Vagina (tissue), 2 donors: ENCODE data around the gene NUP37. TPM values are rescaled to one million over a fixed set of nuclear protein-coding genes. Genes with fewer than 3 reads are reported as not detected.
"Not testable (repeated sequence)": the region's sequence is repeated elsewhere in the genome, so short reads cannot be mapped to it uniquely, and the experiment has no call there.

Experiments used
- DNase-seq, 2 donors: peaks; one replicate each; pipeline ENCODE4 v3.0.0-alpha.2; 2017; ENCODE audit errors: extremely low spot score in 2 of 2
- H3K27ac ChIP-seq: fragments of 200-600 bp; sonication (generic); one replicate; pipeline ENCODE4 v1.5.1; 2019
- H3K27me3 ChIP-seq: fragments of 200-600 bp; sonication (generic); one replicate; pipeline ENCODE4 v1.5.1; 2019
- H3K36me3 ChIP-seq, 2 donors: fragments of 200-600 bp; sonication (generic); one replicate each; pipeline ENCODE4 v1.5.1; 2017 to 2019
- H3K4me1 ChIP-seq: fragments of 200-600 bp; sonication (generic); one replicate; pipeline ENCODE4 v1.5.1; 2019
- H3K4me3 ChIP-seq, 2 donors: fragments of 200-600 bp; sonication (generic); 1 replicate in 1 of 2; 2 replicates in 1 of 2; pipeline ENCODE4 v1.5.1; 2016 to 2019
- H3K9me3 ChIP-seq: fragments of 200-600 bp; sonication (generic); one replicate; pipeline ENCODE4 v1.5.1; 2019
- CTCF ChIP-seq, 3 experiments: fragments of 450-650 bp in 2 of 3; fragments of 200-600 bp in 1 of 3; sonication (generic) in 1 of 3; IDR thresholded peaks; one replicate each; pipeline ENCODE4 v1.5.1; 2017 to 2019; ENCODE audit warnings: antibody characterized with exemption in 3 of 3, mild to moderate bottlenecking in 2 of 3, moderate library complexity in 2 of 3
- POLR2A ChIP-seq, 2 donors: fragments of 450-650 bp; IDR thresholded peaks; one replicate each; pipeline ENCODE4 v1.6.1; 2017; ENCODE audit warnings: antibody characterized with exemption in 2 of 2, mild to moderate bottlenecking in 2 of 2, moderate library complexity in 2 of 2
- POLR2AphosphoS5 ChIP-seq, 2 donors: sonication (generic); formaldehyde crosslinking; IDR thresholded peaks; one replicate each; pipeline ENCODE4 v1.9.0; 2017; ENCODE audit warnings: antibody characterized with exemption in 2 of 2, mild to moderate bottlenecking in 2 of 2, low read depth in 1 of 2; ENCODE audit not compliant: insufficient read depth in 1 of 2
- intact Hi-C: fragments of 100-400 bp; cut with DNase I; formaldehyde crosslinking; loops from one replicate; pipeline ENCODE4 v1.15.1; 2023
- total RNA-seq: library from RNA; depleted of rRNA; stranded (reverse); fragments of >200 nt; gene quantifications from one replicate; pipeline ENCODE4 v1.2.3, GENCODE V29; 2016

Gene NUP37
- total RNA-seq, 1 donor from 2014 or later = 22.6 TPM

- intact Hi-C loops = no loop called here
- TF ChIP-seq CTCF (IDR thresholded peaks at IDR 0.05) (no peak), POLR2AphosphoS5 (IDR thresholded peaks at IDR 0.05; ENCODE audit: insufficient read depth in 1 of 2, low read depth in 1 of 2) (no peak), POLR2A (IDR thresholded peaks at IDR 0.05) (no peak)
- DNase-seq = no peak
- Histone ChIP-seq H3K9me3 (no peaks in the 10 kb centered on the region), H3K4me1 (no peaks in the 10 kb centered on the region), H3K27ac (no peak overlapping the region), H3K36me3 (peaks cover 0 to 4% of the 10 kb centered on the region in 2 donors), H3K27me3 (no peaks in the 10 kb centered on the region), H3K4me3 (no peak overlapping the region)
Observed at GRCh38 chr12:102080842-102081241, 39.1 kb downstream of the NUP37 start.

GRCh38 chr12:102072092-102072491 is 47.8 kb downstream of the NUP37 start:
- intact Hi-C loops, H3K4me3 ChIP-seq, H3K27ac ChIP-seq, H3K36me3 ChIP-seq, DNase-seq, H3K9me3 ChIP-seq, H3K27me3 ChIP-seq: not testable (repeated sequence)
- H3K4me1 ChIP-seq = peaks cover 13% of the 10 kb centered on the region

- Histone ChIP-seq H3K9me3 (no peaks in the 10 kb centered on the region), H3K27ac (no peak overlapping the region), H3K4me3 (no peak overlapping the region), H3K4me1 (peaks cover 13% of the 10 kb centered on the region), H3K27me3 (no peaks in the 10 kb centered on the region), H3K36me3 (no peaks in the 10 kb centered on the region)
- intact Hi-C loops = no loop called here
- no peak for DNase-seq
- no peak for TF ChIP-seq POLR2A (IDR thresholded peaks at IDR 0.05)
Observed at GRCh38 chr12:102069707-102070106, 50.2 kb downstream of the NUP37 start.

GRCh38 chr12:102067574-102068258 is 52.2 kb downstream of the NUP37 start:
- H3K9me3 ChIP-seq = no peaks in the 10 kb centered on the region
- H3K4me3 ChIP-seq = no peak overlapping the region
- H3K27ac ChIP-seq = no peak overlapping the region
- H3K36me3 ChIP-seq = no peaks in the 10 kb centered on the region
- intact Hi-C loops = no loop called here
- DNase-seq = no peak
- peaks cover 13% of the 10 kb centered on the region for H3K4me1 ChIP-seq
- TF ChIP-seq POLR2A (IDR thresholded peaks at IDR 0.05) = no peak
- no peak for TF ChIP-seq POLR2AphosphoS5 (IDR thresholded peaks at IDR 0.05; ENCODE audit: insufficient read depth in 1 of 2, low read depth in 1 of 2)
- TF ChIP-seq CTCF (IDR thresholded peaks at IDR 0.05) = no peak
- H3K27me3 ChIP-seq = no peaks in the 10 kb centered on the region

- H3K9me3 ChIP-seq = no peaks in the 10 kb centered on the region
- no peak overlapping the region for H3K4me3 ChIP-seq
- H3K36me3 ChIP-seq = no peaks in the 10 kb centered on the region
- H3K27ac ChIP-seq = no peak overlapping the region
- TF ChIP-seq POLR2A (IDR thresholded peaks at IDR 0.05) = no peak
- TF ChIP-seq CTCF (IDR thresholded peaks at IDR 0.05) = no peak
- TF ChIP-seq POLR2AphosphoS5 (IDR thresholded peaks at IDR 0.05; ENCODE audit: insufficient read depth in 1 of 2, low read depth in 1 of 2) = no peak
- DNase-seq = no peak
- no peaks in the 10 kb centered on the region for H3K27me3 ChIP-seq
- H3K4me1 ChIP-seq = peaks cover under 1% of the 10 kb centered on the region
- intact Hi-C loops = no loop called here
Observed at GRCh38 chr12:102064476-102064875, 55.4 kb downstream of the NUP37 start.

- TF ChIP-seq POLR2A (IDR thresholded peaks at IDR 0.05) (no peak), CTCF (IDR thresholded peaks at IDR 0.05) (no peak), POLR2AphosphoS5 (IDR thresholded peaks at IDR 0.05; ENCODE audit: insufficient read depth in 1 of 2, low read depth in 1 of 2) (no peak)
- Histone ChIP-seq H3K27me3 (no peaks in the 10 kb centered on the region), H3K4me3 (no peak overlapping the region), H3K27ac (no peak overlapping the region), H3K36me3 (no peaks in the 10 kb centered on the region), H3K9me3 (no peaks in the 10 kb centered on the region), H3K4me1 (no peaks in the 10 kb centered on the region)
- intact Hi-C loops = no loop called here
- DNase-seq = no peak
Observed at GRCh38 chr12:102063069-102063468, 56.8 kb downstream of the NUP37 start.
